DMS114 treated with DMSO at 0.1 percent for 48 hours (cell line): Measurements from ENCODE around the gene ANP32A.

Experiments
- DNase-seq: peaks from one replicate; lab custom pipeline; 2025; ENCODE audit not compliant: unreplicated experiment; lab: John Stamatoyannopoulos, UW

ANP32A gene

DNA sequence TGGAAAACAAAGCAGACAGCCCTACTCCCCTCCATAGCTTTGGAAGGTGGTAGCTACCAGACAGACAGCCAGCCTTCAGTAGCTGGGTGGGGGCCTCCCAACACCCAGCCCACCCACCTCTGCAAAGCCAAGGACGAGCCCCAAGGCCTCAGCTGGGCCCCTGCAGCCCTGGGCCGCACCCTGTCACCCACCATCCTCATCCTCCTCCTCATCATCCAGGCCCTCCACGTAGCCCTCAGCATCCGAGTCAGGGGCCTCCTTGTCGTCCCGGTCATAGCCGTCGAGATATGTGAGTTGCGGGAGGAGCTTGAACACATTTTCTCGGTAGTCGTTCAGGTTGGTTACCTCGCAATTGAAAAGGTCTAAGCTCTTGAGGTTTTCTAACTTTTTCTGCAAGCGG lies 36.5 kb downstream of the ANP32A start:
- no peak for DNase-seq

DNA sequence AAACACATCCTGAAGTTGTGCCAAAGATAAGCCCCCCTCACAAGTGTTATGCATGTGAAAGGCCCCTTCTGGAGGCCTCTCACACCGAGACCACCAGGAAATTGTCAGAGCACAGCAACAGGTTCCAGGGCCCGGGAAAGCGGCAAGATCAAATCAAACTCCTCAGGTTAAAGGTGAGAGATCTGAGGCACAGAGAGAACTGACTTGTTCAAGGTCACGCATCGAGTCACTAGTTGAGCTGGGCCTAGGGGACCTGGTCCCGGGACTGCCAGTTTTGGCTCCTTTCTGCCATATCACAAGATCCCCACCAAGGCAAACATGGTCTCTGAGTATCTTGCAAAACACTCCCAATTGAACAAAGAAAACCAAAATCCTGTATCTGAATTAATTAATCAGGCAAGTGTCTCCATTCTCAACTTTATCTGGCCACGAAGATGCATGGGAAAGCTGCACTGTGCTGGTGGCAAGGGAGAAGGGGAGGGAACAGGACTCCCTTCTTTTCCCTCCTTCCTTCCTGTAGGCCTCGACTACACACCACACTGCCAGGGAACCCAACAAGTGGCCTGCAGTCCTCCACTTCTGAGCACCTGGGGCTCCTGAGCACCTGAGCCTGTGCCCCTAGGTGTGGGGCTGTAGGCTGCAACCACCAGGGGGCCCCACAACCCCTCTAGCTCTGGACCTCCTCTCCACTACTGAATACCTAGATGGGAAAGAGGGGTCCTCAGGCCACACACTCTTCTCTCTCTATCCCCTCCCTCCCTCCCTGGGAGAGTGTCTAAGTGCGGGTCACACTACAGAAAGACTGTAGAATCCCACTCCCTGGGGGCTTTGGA lies 37.3 kb downstream of the ANP32A start:
- DNase-seq: peak; percentile 14

DNA sequence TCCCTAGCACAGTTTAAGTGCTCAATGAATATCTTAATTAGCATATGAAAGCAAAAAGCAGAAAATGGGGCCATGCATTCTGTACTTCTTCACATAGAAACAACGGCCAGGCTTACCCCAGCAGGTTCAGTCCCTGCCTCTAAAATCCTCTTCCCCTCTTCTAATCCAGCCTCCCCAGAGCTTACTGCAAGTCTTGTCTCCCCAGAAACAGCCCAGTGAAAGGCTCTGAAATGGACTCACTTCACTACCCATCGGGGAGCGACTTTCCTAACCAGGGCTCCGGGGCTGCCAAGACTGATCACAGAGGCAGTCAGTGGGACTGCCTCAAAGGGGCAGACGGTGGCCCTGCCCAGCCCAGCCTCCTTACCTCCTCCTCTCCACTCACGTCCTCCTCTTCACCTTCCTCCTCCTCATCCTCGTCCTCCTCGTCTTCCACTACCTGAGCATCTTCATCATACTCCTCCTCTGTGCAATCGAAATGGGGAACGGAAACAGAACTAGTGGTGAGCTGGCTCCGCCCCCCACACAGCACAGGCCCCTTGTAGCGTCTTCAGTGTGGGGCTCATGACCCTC lies 38.0 kb downstream of the ANP32A start:
- no peak for DNase-seq

DNA sequence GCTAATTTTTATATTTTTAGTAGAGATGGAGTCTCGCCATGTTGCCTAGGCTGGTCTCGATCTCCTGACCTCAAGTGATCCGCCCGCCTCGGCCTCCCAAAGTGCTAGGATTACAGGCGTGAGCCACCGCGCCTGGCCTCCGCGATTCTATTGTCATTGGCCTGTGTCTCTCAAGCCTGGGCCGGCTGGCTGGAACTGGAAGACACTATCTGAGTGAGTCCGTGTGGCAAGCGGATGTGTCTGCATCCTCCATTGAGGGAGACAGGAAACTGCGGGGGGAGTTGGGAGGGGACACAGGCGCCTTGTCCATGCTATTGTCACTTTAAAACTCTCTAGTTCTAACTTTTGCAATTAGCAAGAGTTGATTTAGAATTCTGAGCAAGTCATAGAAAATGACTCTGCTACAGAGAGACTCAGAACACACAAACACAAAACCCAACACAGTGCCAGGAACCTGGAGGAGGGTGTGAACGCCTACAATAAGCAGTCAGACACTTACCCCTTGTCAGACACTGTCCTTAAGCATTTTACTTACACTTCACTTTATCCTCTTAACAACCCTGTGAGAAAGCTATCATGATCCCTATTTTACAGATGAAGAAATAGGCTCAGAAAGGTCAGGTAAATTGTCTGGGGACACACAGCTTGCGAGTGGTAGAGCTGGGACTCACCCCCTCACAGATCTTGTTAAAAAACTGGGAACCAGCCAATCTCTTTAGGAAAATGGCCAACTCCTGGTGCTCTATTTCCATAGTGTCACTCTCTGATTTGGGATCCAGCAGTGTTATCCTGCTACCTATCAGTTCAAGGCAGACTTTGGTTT lies 38.7 kb downstream of the ANP32A start:
- no peak for DNase-seq

DNA sequence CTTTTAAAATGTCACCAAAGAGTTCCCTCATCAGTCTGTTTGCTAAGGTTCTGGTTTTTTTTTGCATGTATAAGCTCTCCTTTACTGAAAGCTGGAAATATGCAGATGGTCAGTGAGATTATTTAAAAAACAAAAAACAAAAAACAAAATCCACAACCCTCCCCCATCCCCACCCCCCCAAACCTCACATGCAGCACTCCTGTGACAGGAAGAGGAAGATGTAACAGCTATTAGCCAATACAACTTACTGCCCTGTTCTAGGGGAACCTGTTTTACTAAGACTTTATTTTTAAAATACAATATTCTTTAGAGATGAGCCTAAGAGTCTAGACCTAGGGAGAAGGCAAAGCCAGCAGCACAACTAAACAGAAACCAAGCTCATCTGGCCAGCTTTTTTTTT lies 39.5 kb downstream of the ANP32A start:
- no peak for DNase-seq

DNA sequence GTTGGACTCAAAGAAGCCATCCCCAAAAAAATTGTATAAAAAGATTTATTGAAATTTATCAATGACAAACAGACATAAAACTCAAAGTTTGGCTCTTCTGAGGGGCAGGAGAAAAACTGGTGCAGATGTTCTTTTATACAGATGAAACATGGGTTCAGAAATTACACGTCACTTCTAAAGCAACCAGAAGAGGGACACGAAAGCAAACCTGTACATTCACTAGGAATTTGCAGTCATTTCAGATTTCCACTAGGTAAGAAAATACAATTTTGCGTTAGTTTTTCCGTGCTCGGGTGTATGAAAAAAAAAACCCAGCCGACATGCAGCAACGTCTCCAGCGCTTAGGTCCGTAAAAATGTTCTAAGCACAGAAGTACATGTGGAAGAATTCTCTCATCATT lies 41.8 kb downstream of the ANP32A start:
- DNase-seq: peak; percentile 22

DNA sequence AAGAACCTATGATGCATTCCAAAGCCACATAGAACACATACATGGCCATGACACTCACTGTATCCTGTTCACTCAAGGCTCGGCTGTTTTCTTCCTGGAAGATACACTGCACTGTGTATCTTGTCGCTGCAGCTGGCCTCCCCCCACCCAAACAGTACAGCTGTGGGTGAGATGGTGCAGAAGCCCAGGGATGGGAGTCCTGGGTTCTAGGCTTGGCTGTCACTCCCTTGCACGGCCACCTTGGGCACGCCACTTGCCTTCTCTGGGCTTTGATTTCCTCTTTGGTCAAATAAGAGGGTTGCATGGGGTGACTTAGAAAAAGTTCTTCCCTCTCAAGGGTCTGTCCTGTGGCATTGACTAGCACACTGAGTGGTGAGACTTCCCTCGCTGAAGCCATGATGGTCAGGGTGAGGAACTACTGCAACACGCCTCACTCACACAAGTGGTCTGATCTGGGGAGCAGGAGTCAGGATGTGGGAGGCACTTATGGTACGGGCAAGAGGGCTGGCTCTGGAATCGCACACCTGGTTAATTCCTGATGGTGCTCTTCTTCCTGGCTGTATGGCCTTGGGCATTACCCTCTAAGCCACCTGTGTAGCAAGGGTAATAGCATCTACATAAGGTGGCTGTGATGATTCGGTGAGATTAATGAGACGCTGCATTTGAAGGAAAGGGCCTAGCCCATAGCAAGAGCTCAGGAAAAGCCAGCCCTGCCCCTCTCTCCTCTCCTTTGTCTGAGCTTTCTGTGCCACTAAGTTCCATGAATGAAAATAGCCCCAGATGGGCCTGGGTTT lies 44.0 kb downstream of the ANP32A start:
- DNase-seq: no peak

DNA sequence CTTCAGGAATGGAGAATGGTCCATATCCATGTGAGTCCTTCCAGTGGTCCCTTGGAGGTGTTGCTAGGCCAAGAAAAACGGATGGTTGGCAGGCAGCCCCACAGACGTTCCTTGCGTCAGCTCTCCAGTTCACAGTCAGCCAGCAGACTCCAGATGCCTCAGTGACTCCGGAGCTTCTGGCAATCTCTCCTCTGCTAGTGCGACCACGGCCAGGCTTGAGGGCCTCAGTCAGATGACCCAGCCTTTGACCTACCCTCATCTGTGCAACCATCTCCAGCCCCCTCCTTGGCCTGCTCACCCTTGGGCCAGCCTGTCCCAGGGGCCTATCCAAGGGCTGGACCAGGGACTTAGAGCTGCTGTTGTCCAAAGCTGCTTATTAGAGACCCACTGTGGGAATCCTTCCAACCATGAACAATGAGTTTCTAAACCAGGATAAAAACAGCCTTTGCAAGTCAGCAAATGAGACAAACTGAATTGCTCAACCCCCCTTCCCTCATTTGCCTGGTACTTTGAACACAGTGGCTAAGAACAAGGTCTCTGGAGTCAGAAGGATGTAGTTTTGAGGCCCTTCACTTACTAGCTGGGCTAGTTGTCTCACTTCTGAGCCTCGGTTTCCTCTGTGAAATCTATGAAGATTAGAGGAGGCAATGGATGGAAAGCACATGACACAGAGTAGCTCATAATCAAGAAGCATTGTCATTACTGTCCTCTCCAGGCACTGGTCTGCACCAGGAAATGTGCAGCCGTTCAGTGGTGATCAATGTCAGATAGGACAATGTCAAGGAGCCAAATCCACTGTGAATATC lies 44.8 kb downstream of the ANP32A start:
- DNase-seq: no peak

DNA sequence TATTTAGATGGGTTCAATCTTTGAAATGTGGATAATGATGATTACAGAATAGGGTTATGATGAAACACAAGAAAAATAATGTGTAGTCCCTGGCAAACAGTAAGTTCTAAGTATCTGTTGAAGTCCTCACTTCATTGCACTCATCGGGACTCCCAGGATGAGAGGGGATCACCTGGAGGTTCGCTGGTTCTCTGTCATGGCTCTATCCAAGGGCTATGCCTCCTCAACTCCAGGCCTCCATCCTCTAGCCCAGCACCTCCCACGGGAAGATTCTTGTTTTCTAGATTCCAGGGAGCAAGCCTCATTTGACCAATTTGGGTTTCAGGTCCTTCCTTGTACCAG lies 45.5 kb downstream of the ANP32A start:
- no peak for DNase-seq

DNA sequence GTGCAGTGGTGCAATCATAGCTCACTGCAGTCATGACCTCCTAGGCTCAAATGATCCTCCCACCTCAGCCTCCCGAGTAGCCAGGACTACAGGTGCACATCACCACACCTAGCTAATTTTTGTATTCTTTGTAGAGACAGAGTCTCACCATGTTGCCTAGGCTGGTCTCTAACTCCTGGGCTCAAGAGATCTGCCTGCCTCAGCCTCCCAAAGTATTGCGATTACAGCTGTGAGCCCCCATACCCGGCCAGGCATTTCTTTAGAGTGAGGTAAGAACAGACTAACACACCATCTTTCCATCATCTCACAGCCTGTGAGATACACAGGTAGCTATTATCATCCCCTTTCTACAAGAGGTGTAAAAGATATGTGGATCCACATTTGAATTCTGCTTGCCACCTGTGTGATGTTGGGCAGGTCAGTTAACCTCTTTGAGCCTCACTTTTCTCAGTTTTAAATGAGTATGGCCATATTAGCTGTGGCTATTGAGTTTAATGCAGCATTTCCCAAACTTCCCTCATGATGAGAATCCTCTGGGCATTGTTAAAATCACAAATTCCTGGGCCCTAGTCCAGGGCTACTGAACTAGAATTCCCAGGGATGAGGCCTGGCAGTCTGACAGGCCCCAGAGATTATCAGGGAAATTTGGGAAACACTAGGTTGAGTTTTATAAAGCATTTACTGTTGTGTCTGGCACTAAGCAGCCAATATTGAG lies 46.0 kb downstream of the ANP32A start:
- DNase-seq: no peak

DNA sequence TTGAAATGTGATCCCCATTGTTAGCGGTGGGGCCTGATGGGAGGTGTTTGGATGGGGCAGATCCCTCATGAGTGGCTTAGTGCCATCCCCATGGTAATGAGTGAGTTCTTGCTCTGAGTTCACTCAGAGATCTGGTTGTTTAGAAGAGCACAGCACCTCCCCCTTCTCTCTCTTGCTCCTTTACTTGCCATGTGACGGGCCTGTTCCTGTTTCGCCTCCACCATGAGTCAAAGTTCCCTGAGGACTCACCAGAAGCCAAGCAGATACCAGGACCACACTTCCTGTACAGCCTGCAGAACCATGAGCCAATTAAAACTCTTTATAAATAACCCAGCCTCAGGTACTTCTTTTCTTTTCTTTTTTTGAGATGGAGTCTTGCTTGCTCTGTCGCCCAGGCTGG lies 46.6 kb downstream of the ANP32A start:
- DNase-seq: no peak

DNA sequence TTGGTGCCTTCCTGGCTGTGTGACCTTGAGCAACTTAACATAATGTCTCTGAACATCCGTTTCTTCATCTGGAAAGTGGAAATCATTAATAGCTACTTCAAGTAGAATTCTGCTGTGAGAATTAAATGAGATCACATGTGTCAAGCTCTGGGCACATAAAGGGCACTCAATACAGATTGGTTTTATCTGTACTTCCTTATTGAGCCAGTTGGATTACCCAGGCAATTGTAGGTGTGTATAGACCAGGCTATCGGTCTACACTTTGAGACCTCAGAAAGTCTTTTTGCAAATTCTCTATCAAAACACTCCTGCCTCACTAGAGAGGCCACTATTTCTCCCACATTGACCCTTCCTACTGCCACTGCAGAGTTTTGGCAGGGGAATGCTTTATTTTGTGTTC lies 47.7 kb downstream of the ANP32A start:
- no peak for DNase-seq

DNA sequence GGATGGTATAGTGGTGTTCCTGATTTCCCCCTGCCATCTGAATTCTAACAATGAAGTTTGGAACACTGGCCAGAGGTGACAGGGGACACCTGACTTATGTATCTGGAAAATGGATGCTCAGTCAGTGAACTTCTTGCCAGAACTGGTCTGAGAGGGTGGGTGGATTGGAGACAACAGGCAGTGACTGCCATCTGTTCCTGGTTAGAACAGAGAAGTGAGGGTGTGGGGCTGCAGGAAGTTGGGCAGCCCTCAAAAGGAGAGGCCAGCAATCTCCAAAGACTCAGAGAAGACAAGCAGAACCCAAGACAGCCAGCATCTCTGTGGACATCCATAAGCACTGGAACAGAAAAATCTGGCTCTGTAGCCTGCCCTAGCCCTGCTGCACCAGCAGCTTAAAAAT lies 50.5 kb downstream of the ANP32A start:
- no peak for DNase-seq

DNA sequence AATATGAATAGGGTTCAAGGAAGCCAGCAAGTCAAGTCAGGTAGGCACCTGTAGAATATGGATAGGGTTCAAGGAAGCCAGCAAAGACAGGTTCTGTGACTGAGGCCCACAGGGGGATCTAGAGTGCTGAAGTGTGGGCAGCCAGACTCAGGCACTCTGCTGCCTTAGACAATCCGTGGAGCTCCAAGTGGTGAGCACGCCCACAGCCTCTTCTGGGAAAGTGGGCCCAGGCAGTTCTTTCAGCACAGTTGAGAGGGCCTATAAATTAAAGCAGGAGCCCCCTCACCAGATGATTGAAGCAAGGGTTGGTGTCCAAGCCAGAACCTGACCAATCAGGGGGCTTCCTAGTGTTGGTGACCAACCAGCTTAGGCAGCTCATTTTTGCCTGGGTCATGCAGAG lies 51.0 kb downstream of the ANP32A start:
- DNase-seq: no peak

DNA sequence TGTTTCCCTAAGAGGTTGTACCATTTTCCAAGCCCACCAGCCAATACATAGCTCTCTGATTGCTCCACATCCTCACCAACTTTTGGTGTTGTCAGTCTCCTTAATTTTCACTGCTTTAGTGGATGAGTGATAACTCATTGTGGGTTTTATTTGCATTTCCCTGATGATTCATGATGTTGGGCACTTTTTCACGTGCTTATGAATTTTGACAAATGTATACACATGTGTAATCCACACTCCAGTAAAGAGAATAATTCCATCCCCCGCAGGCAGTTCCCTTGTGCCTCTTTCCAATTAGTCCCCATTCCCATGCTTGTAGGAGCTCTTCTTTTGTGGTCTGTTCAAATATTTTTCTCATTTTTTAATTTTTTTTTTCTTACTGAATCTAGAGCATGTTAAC lies 52.4 kb downstream of the ANP32A start:
- DNase-seq: no peak

DNA sequence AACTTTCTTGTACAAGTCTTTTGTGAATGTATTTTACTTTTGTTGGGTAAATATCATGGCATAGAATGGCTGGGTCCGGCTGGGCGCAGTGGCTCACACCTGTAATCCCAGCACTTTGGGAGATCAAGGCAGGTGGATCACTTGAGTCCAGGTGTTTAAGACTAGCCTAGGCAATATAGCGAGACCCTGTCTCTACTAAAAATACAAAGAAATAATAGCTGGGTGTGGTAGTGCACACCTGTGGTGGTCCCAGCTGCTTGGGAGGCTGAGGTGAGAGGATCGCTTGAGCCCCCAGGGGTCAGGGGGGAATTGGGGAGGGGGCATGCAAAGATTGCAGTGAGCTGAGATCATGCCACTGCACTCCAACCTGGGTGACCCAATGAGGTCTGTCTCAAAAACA lies 52.9 kb downstream of the ANP32A start:
- DNase-seq: no peak

DNA sequence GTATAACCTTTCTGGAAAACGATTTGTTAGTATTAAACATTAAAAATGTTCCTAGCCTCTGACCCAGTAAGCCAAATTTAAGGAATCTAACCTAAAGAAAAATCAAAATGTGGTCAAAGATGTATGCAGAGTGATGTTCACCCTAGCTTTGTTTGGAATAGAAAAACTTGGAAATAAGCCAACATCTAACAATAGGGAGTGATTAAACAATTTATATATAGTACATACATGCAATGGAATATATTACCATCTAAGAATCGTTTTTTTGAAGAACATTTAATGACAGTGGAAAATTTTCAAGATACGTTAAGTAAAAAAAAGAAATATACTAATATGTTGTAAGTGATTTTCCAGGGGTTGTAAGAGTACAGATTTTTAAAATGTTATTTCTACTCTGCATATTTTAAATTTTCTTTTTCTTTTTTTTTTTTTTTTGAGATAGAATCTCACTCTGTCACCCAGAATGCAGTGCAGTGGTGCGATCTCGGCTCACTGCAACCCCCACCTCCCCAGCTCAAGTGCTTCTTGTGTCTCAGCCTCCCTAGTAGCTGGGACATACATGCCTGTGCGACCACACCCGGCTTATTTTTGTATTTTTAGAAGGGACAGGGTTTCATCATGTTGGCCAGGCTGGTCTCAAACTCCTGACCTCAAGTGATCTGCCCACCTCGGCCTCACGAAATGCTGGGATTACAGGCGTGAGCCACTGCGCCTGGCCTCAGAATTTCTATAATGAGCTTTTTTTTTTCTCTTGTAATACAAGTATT lies 54.9 kb downstream of the ANP32A start:
- no peak for DNase-seq

DNA sequence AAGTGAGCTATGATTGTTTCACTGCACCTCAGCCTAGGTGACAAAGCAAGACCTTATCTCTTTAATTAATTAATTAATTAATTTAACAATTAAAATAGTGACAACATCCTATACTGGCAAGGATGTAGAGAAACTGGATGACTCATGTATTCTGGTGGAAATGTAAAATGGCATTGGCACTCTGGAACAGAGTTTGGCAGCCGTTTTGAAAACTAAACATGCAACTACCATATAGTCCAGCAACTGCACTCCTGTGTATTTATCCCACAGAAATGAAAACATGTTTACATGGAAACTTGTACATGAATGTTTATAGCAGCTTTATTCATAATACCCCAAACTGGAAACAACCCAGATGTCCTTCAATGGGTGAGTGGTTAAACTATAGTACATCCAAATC lies 56.6 kb downstream of the ANP32A start:
- DNase-seq: no peak

DNA sequence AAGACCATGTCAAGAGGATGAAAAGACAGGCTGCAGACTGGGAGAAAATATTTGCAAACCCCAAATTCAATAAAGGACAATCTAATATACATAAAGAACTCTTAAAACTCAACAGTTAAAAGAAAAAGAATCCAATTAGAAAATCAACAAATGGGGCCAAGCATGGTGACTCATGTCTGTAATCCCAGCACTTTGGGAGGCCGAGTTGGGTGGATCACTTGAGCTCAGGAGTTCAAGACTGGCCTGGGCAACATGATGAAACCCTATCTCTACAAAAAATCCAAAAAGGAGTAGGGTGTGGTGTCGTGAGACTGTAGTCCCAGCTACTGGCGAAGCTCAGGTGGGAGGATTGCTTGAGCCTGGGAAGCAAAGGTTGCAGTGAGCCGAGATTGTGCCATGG lies 57.6 kb downstream of the ANP32A start:
- DNase-seq: no peak
